ENCODE results near the gene RFTN1.

DNA sequence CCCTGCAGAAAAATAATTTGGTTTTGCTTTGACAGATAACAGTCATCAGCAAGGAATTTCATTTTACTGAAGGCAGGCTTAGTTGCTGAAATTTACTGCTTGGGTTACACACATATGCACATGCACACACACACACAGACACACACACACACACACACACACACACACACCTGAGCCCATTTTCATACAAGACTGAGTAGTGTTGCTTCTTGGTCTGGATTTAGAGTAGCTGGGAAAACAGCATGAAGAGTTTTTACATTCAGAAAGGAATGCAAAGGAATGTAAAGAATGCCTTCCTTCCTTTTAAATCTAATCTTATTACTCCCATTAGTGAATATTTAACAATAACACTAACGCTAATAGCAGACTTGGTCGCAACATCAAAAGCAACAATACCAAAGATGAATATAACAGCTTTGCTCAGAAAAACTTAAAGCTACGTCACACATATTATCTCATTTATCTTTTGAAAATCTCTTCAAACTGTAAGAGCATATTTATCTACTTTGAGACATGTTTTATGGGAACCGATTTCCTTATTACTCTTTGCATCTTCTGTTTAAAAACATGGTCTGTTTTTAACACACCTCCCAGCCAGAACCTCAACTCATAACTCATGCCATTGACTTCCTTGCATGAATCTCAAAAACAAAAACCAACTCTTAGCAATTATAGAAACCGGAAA is 32.5 kb downstream of the RFTN1 start:
- TF ChIP-seq, protein P1, sequence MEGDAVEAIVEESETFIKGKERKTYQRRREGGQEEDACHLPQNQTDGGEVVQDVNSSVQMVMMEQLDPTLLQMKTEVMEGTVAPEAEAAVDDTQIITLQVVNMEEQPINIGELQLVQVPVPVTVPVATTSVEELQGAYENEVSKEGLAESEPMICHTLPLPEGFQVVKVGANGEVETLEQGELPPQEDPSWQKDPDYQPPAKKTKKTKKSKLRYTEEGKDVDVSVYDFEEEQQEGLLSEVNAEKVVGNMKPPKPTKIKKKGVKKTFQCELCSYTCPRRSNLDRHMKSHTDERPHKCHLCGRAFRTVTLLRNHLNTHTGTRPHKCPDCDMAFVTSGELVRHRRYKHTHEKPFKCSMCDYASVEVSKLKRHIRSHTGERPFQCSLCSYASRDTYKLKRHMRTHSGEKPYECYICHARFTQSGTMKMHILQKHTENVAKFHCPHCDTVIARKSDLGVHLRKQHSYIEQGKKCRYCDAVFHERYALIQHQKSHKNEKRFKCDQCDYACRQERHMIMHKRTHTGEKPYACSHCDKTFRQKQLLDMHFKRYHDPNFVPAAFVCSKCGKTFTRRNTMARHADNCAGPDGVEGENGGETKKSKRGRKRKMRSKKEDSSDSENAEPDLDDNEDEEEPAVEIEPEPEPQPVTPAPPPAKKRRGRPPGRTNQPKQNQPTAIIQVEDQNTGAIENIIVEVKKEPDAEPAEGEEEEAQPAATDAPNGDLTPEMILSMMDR (IDR thresholded peaks at IDR 0.05), result no peak
- TF ChIP-seq POLR2A (IDR thresholded peaks at IDR 0.05), result no peak
- TF ChIP-seq EP300 (IDR thresholded peaks at IDR 0.05), result no peak

Measured in ovary (tissue), 3 donors.